ENCODE results near the gene THRA. TPM values are rescaled to one million over a fixed set of nuclear protein-coding genes. Genes with fewer than 3 reads are reported as not detected.

Gene THRA
- total RNA-seq, 1 experiment from 2014 or later = 10.1 TPM

- no peak overlapping the region for H2AK5ac ChIP-seq (ENCODE audit: insufficient read length, low read length)
- no peak overlapping the region for H3T11ph ChIP-seq (ENCODE audit: low read length)
- Mint-ChIP-seq H3K4me1 (peaks cover 9 to 46% of the 10 kb centered on the region in 2 experiments; a peak in 3 of 4 replicates), H3K27ac (peak overlapping the region in 2 of 3 experiments; percentile 55 to 82; a peak in 3 of 7 replicates), H3K9me3 (peaks cover 0 to 2% of the 10 kb centered on the region in 2 experiments; a peak in 1 of 5 replicates), H3K27me3 (ENCODE audit: low read depth) (no peaks in the 10 kb centered on the region), H3K36me3 (ENCODE audit: insufficient read depth in 1 of 3, low read depth in 3 of 3) (peaks cover 21 to 40% (median 34%) of the 10 kb centered on the region in 3 experiments; a peak in 6 of 7 replicates), H3K4me3 (peak overlapping the region in 1 of 2 experiments; percentile 28; a peak in 1 of 5 replicates)
- TF ChIP-seq, protein P1, sequence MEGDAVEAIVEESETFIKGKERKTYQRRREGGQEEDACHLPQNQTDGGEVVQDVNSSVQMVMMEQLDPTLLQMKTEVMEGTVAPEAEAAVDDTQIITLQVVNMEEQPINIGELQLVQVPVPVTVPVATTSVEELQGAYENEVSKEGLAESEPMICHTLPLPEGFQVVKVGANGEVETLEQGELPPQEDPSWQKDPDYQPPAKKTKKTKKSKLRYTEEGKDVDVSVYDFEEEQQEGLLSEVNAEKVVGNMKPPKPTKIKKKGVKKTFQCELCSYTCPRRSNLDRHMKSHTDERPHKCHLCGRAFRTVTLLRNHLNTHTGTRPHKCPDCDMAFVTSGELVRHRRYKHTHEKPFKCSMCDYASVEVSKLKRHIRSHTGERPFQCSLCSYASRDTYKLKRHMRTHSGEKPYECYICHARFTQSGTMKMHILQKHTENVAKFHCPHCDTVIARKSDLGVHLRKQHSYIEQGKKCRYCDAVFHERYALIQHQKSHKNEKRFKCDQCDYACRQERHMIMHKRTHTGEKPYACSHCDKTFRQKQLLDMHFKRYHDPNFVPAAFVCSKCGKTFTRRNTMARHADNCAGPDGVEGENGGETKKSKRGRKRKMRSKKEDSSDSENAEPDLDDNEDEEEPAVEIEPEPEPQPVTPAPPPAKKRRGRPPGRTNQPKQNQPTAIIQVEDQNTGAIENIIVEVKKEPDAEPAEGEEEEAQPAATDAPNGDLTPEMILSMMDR (conservative IDR thresholded peaks at IDR 0.05) = no peak
- no peaks in the 10 kb centered on the region for H3K23me2 ChIP-seq (ENCODE audit: insufficient read length, low read depth, low read length, poor library complexity, severe bottlenecking)
- H4K5ac ChIP-seq (ENCODE audit: insufficient read length, low read depth, low read length) = no peak overlapping the region
- H3K14ac ChIP-seq (ENCODE audit: insufficient read depth, low read length) = no peak overlapping the region
- no peak for DNase-seq
- H2BK12ac ChIP-seq (ENCODE audit: insufficient read length, low read depth, low read length) = no peak overlapping the region
- H3K9ac ChIP-seq (ENCODE audit: extremely low read depth, insufficient read length, low read length) = no peak overlapping the region
- H3K9me3 ChIP-seq (ENCODE audit: control insufficient read depth, low read depth, low read length) = no peaks in the 10 kb centered on the region
- H3K18ac ChIP-seq (ENCODE audit: insufficient read length, low read depth, low read length) = no peak overlapping the region
- WGBS (ENCODE audit: extremely low coverage, insufficient read length, low lambda C conversion rate) = no CpG with 5 or more reads among the region's 26 CpGs
- H4K20me1 ChIP-seq (ENCODE audit: control insufficient read depth, insufficient read depth, insufficient read length) = peaks cover 2% of the 10 kb centered on the region
- H3K23ac ChIP-seq (ENCODE audit: insufficient read length, low read depth, low read length) = no peak overlapping the region
- no peak overlapping the region for H3K56ac ChIP-seq (ENCODE audit: insufficient read length, low read depth, low read length)
- no peaks in the 10 kb centered on the region; the same call in 1 of the 2 replicates for H3K4me1 ChIP-seq (ENCODE audit: insufficient read depth, low read length)
- H3K79me1 ChIP-seq (ENCODE audit: insufficient read depth, low read depth, low read length, poor library complexity, severe bottlenecking) = no peaks in the 10 kb centered on the region
- no peak overlapping the region for H2BK120ac ChIP-seq (ENCODE audit: low read depth, low read length, poor library complexity, severe bottlenecking)
- H3K27ac ChIP-seq (ENCODE audit: insufficient read length, low read depth, low read length) = no peak overlapping the region
- H3K4me2 ChIP-seq (ENCODE audit: insufficient read depth, insufficient read length, low read length) = no peak overlapping the region
- H2BK15ac ChIP-seq (ENCODE audit: low read depth, low read length) = no peak overlapping the region
- no peak overlapping the region for H2BK5ac ChIP-seq (ENCODE audit: insufficient read length, low read length)
- H2BK20ac ChIP-seq (ENCODE audit: low read depth, low read length, poor library complexity, severe bottlenecking) = no peak overlapping the region
- H3K79me2 ChIP-seq (ENCODE audit: insufficient read depth, low read length) = no peaks in the 10 kb centered on the region
- no peak overlapping the region for H3K4ac ChIP-seq (ENCODE audit: low read depth, low read length)
- H4K91ac ChIP-seq (ENCODE audit: insufficient read length, low read depth, low read length) = no peak overlapping the region
- no peaks in the 10 kb centered on the region for H3K27me3 ChIP-seq (ENCODE audit: insufficient read depth, low read length)
- no peak overlapping the region for H4K8ac ChIP-seq (replicated peaks; ENCODE audit: insufficient read length, low read depth, low read length)
- H2AFZ ChIP-seq (ENCODE audit: low read length) = no peak overlapping the region
Observed at GRCh38 chr17:40089077-40089895, 26.5 kb downstream of the THRA start.
